HepG2 (cell line): ENCODE data around the gene STRIP1. TPM values are rescaled to one million over a fixed set of nuclear protein-coding genes. Genes with fewer than 3 reads are reported as not detected.
A peak's percentile ranks its signal among the peaks of the same experiment; 100 is the strongest.

ENCODE experiments used
- CBX2 ChIP-seq, 2 experiments: fragments of 200-600 bp in 1 of 2; sonication (generic); formaldehyde crosslinking in 1 of 2; IDR thresholded peaks; 2 replicates each; pipeline versions ENCODE4 v1.7.0 to v1.8.1; 2018 to 2022; ENCODE audit warnings: low read depth in 2 of 2, low read length in 1 of 2, mild to moderate bottlenecking in 1 of 2, missing genetic modification reagents in 1 of 2
- CEBPG ChIP-seq: IDR thresholded peaks from 2 replicates; pipeline ENCODE4 v1.6.1; 2016
- KAT7 ChIP-seq: IDR thresholded peaks from 2 replicates; pipeline ENCODE4 v1.6.1; 2018; ENCODE audit warnings: borderline replicate concordance, missing compliant biosample characterization
- MTA1 ChIP-seq: sonication (generic); formaldehyde crosslinking; IDR thresholded peaks from 2 replicates; pipeline ENCODE4 v1.4.0; 2020; ENCODE audit warnings: missing genetic modification reagents, mild to moderate bottlenecking, borderline replicate concordance
- NR2F6 ChIP-seq, 2 experiments: IDR thresholded peaks; 2 replicates each; pipeline ENCODE4 v1.6.1; 2016; ENCODE audit warnings: antibody characterized with exemption in 1 of 2, mild to moderate bottlenecking in 1 of 2
- NR3C1 ChIP-seq: sonication (generic); formaldehyde crosslinking; IDR thresholded peaks from 2 replicates; pipeline ENCODE4 v1.4.0; 2020; ENCODE audit warnings: missing genetic modification reagents
- SUZ12 ChIP-seq: fragments of 150-350 bp; IDR thresholded peaks from 2 replicates; pipeline ENCODE4 v1.6.1; 2014; ENCODE audit warnings: low read depth, low read length
- TCF12 ChIP-seq, 2 experiments: fragments of 450-650 bp in 1 of 2; sonication (generic) in 1 of 2; formaldehyde crosslinking in 1 of 2; IDR thresholded peaks; 2 replicates each; pipeline versions ENCODE4 v1.6.1 to v1.8.0; 2017 to 2022; ENCODE audit warnings: antibody characterized with exemption in 1 of 2, mild to moderate bottlenecking in 1 of 2, missing genetic modification reagents in 1 of 2, moderate library complexity in 1 of 2
- ZC3H4 ChIP-seq: sonication (generic); formaldehyde crosslinking; IDR thresholded peaks from 2 replicates; pipeline ENCODE4 v1.4.0; 2020; ENCODE audit warnings: missing genetic modification reagents, borderline replicate concordance
- ZNF224 ChIP-seq: sonication (generic); formaldehyde crosslinking; IDR thresholded peaks from 2 replicates; pipeline ENCODE4 v1.5.0; 2020; ENCODE audit warnings: mild to moderate bottlenecking, missing genetic modification reagents
- ZNF275 ChIP-seq: sonication (generic); formaldehyde crosslinking; IDR thresholded peaks from 2 replicates; pipeline ENCODE4 v1.8.0; 2022; ENCODE audit warnings: missing genetic modification reagents, mild to moderate bottlenecking, inconsistent platforms, borderline replicate concordance
- ZNF407 ChIP-seq: sonication (generic); formaldehyde crosslinking; IDR thresholded peaks from one replicate; pipeline ENCODE4 v1.5.1; 2020; ENCODE audit warnings: mild to moderate bottlenecking, missing genetic modification reagents; ENCODE audit errors: not compliant biosample characterization
- ZNF496 ChIP-seq: sonication (generic); formaldehyde crosslinking; IDR thresholded peaks from 2 replicates; pipeline ENCODE4 v1.8.1; 2023; ENCODE audit warnings: mild to moderate bottlenecking, moderate library complexity, missing genetic modification reagents; ENCODE audit not compliant: insufficient replicate concordance
- ZNF563 ChIP-seq: sonication (generic); formaldehyde crosslinking; IDR thresholded peaks from 2 replicates; pipeline ENCODE4 v1.8.0; 2022; ENCODE audit warnings: mild to moderate bottlenecking, moderate library complexity, missing genetic modification reagents
- ZNF574 ChIP-seq: sonication (generic); formaldehyde crosslinking; IDR thresholded peaks from 2 replicates; pipeline ENCODE4 v1.4.0; 2020; ENCODE audit warnings: missing genetic modification reagents
- ZNF607 ChIP-seq: sonication (generic); formaldehyde crosslinking; IDR thresholded peaks from 2 replicates; pipeline ENCODE4 v1.5.1; 2020; ENCODE audit warnings: missing genetic modification reagents, mild to moderate bottlenecking, borderline replicate concordance
- polyA plus RNA-seq, 8 experiments: library from polyadenylated mRNA; depleted of rRNA in 3 of 8; stranded (reverse) in 7 of 8; unstranded in 1 of 8; fragments of >200 nt; fragmentation: Illumina TruSeq in 4 of 8; extraction: Trizol in 4 of 8; gene quantifications; 2 replicates each; pipeline versions ENCODE4 v1.2.1 to v1.2.3, GENCODE V29; 2011 to 2016; ENCODE audit warnings: low read depth in 4 of 8, missing spikeins in 1 of 8, mixed read lengths in 1 of 8; ENCODE audit not compliant: insufficient read depth in 1 of 8
- total RNA-seq, 5 experiments: library from RNA; depleted of rRNA; stranded (reverse); fragments of >200 nt; fragmentation: Illumina TruSeq; extraction: Trizol; gene quantifications; 2 replicates each; pipeline ENCODE4 v1.2.3, GENCODE V29; 2016; ENCODE audit warnings: low read depth in 1 of 5

The STRIP1 gene
- total and polyA plus RNA-seq, 2 of the 13 experiments (the other 11 are each of a cell fraction or from before 2014, with no cell fraction given) = 20.9 to 27.9 TPM

- TF ChIP-seq ZNF496 (CRISPR knock-in tag) (no peak), CEBPG (CRISPR knock-in tag) (peak; percentile 80), ZNF574 (peak; percentile 75), MTA1 (CRISPR knock-in tag) (peak; percentile 63; the same call in 1 of the 2 replicates), NR2F6 (IDR thresholded peaks at IDR 0.05) (no peak), NR2F6 (CRISPR knock-in tag; IDR thresholded peaks at IDR 0.05) (no peak), TCF12 (IDR thresholded peaks at IDR 0.05) (no peak), TCF12 (CRISPR knock-in tag; IDR thresholded peaks at IDR 0.05) (no peak), ZNF563 (CRISPR knock-in tag) (peak; percentile 88), ZNF275 (CRISPR knock-in tag) (no peak), ZNF224 (CRISPR knock-in tag) (no peak), ZC3H4 (CRISPR knock-in tag) (no peak), KAT7 (no peak; the same call in 1 of the 2 replicates), SUZ12 (no peak), CBX2 (IDR thresholded peaks at IDR 0.05; ENCODE audit: low read depth, low read length) (no peak), CBX2 (CRISPR knock-in tag; IDR thresholded peaks at IDR 0.05; ENCODE audit: low read depth) (no peak), NR3C1 (no peak), ZNF607 (CRISPR knock-in tag) (peak; percentile 76), ZNF407 (CRISPR knock-in tag) (no peak)
Observed at GRCh38 chr1:110034451-110035235, at the start of gene STRIP1 (continued).
